ENCODE results near the gene CHST12.

Gene CHST12

GRCh38 chr7:2477447-2478398, 74.3 kb downstream of the CHST12 start:
- DNase-seq (ENCODE audit: extremely low read depth in 1 of 2, low read depth in 1 of 2) = peak; percentile 9 to 41

- no peak for DNase-seq (ENCODE audit: extremely low read depth in 1 of 2, low read depth in 1 of 2)
These were observed 75.0 kb downstream of the CHST12 start for GRCh38 chr7:2478399-2478785.

- no peak for DNase-seq (ENCODE audit: extremely low read depth in 1 of 2, low read depth in 1 of 2)
These were observed 75.4 kb downstream of the CHST12 start for GRCh38 chr7:2478800-2479199.

- DNase-seq (ENCODE audit: extremely low read depth in 1 of 2, low read depth in 1 of 2) = no peak
These were observed 76.1 kb downstream of the CHST12 start for GRCh38 chr7:2479276-2480069.

- no peak for DNase-seq (ENCODE audit: extremely low read depth in 1 of 2, low read depth in 1 of 2)
These were observed 76.6 kb downstream of the CHST12 start for GRCh38 chr7:2480070-2480408.

- no peak for DNase-seq (ENCODE audit: extremely low read depth in 1 of 2, low read depth in 1 of 2)
These were observed 77.8 kb downstream of the CHST12 start for GRCh38 chr7:2481195-2481594.

GRCh38 chr7:2482725-2483451, 79.5 kb downstream of the CHST12 start:
- no peak for DNase-seq (ENCODE audit: extremely low read depth in 1 of 2, low read depth in 1 of 2)

GRCh38 chr7:2483494-2483893, 80.1 kb downstream of the CHST12 start:
- DNase-seq (ENCODE audit: extremely low read depth in 1 of 2, low read depth in 1 of 2) = no peak

- DNase-seq (ENCODE audit: extremely low read depth in 1 of 2, low read depth in 1 of 2) = no peak
These were observed 81.5 kb downstream of the CHST12 start for GRCh38 chr7:2484868-2485267.

- DNase-seq (ENCODE audit: extremely low read depth in 1 of 2, low read depth in 1 of 2) = no peak
These were observed 84.3 kb downstream of the CHST12 start for GRCh38 chr7:2487586-2488271.

GRCh38 chr7:2488272-2488645, 84.8 kb downstream of the CHST12 start:
- DNase-seq (ENCODE audit: extremely low read depth in 1 of 2, low read depth in 1 of 2) = no peak

GRCh38 chr7:2488681-2489080, 85.3 kb downstream of the CHST12 start:
- DNase-seq (ENCODE audit: extremely low read depth in 1 of 2, low read depth in 1 of 2) = no peak

- DNase-seq (ENCODE audit: extremely low read depth in 1 of 2, low read depth in 1 of 2) = no peak
These were observed 86.8 kb downstream of the CHST12 start for GRCh38 chr7:2490181-2490651.

GRCh38 chr7:2492038-2492437, 88.6 kb downstream of the CHST12 start:
- no peak for DNase-seq (ENCODE audit: extremely low read depth in 1 of 2, low read depth in 1 of 2)

- no peak for DNase-seq (ENCODE audit: extremely low read depth in 1 of 2, low read depth in 1 of 2)
These were observed 90.1 kb downstream of the CHST12 start for GRCh38 chr7:2493205-2494164.

GRCh38 chr7:2494191-2495130, 91.0 kb downstream of the CHST12 start:
- no peak for DNase-seq (ENCODE audit: extremely low read depth in 1 of 2, low read depth in 1 of 2)

GRCh38 chr7:2495418-2496299, 92.2 kb downstream of the CHST12 start:
- no peak for DNase-seq (ENCODE audit: extremely low read depth in 1 of 2, low read depth in 1 of 2)
